HCT116 (cell line): ENCODE measurements around the gene TPRG1L. TPM values are rescaled to one million over a fixed set of nuclear protein-coding genes. Genes with fewer than 3 reads are reported as not detected.

Source experiments
- ATAC-seq: fragments of 200-7000 bp; cut with Tn5 transposase; 2 replicates; pipeline ENCODE4 v1.9.1; 2020; ENCODE audit warnings: mild to moderate bottlenecking, moderate library complexity
- BruUV-seq: library from RNA; stranded (reverse); fragments of 400-500 nt; replicated peaks from 2 replicates; lab custom pipeline; 2021; lab: Mats Ljungman, UMichigan
- CTCF ChIA-PET: fragments of 300-600 bp; sonication (Branson Sonifier 250); formaldehyde crosslinking; loops from one replicate; lab custom pipeline; 2021; ENCODE audit warnings: antibody characterized with exemption; lab: Charles Lee
- POLR2A ChIA-PET: fragments of 300-600, 350-600 bp; sonication (Branson Sonifier 250); formaldehyde crosslinking; loops from one replicate; lab custom pipeline; 2021; ENCODE audit warnings: antibody characterized with exemption; lab: Charles Lee
- RAD21 ChIA-PET, 2 experiments: fragments of 300-600 bp; sonication (Branson Sonifier 250); formaldehyde crosslinking; loops; one replicate each; lab custom pipeline; 2023; ENCODE audit warnings: low total read pairs in 2 of 2; ENCODE audit not compliant: uncharacterized antibody in 2 of 2, unreplicated experiment in 2 of 2, low non-redundant PET in 1 of 2; lab: Charles Lee
- DNase-seq: peaks from one replicate; pipeline ENCODE4 v3.0.0-alpha.2; 2010; ENCODE audit warnings: low read depth, low spot score
- H2AFZ ChIP-seq: fragments of 200-600 bp; shearing (Covaris generic), sonication (generic); 2 replicates; pipeline ENCODE4 v1.6.1; 2017; ENCODE audit warnings: low read depth, mixed run types, mixed read lengths, antibody characterized with exemption, low read length; ENCODE audit not compliant: poor library complexity, severe bottlenecking
- H3K27ac ChIP-seq: 2 replicates; pipeline ENCODE4 v1.5.1; 2012; ENCODE audit warnings: low read depth, low read length
- H3K27me3 ChIP-seq: fragments of 200-600 bp; sonication (generic); 2 replicates; pipeline ENCODE4 v1.6.1; 2016; ENCODE audit warnings: mixed run types, low read length, mixed read lengths; ENCODE audit not compliant: insufficient read depth
- H3K36me3 ChIP-seq, 2 experiments: fragments of 200-500 bp in 1 of 2; fragments of 200-600 bp in 1 of 2; sonication (Bioruptor generic) in 1 of 2; sonication (generic) in 1 of 2; 2 replicates each; pipeline versions ENCODE4 v1.5.1 to v1.6.1; 2014 to 2016; ENCODE audit warnings: low read length in 2 of 2, inconsistent platforms in 1 of 2, mixed read lengths in 1 of 2, mixed run types in 1 of 2; ENCODE audit not compliant: insufficient read depth in 2 of 2, control insufficient read depth in 1 of 2
- H3K4me1 ChIP-seq, 2 experiments: fragments of 200-600 bp in 1 of 2; sonication (generic) in 1 of 2; 2 replicates each; pipeline versions ENCODE4 v1.5.1 to v1.6.1; 2012 to 2017; ENCODE audit warnings: low read length in 2 of 2, inconsistent platforms in 1 of 2, mild to moderate bottlenecking in 1 of 2, mixed read lengths in 1 of 2, mixed run types in 1 of 2, moderate library complexity in 1 of 2; ENCODE audit not compliant: insufficient read depth in 2 of 2, control insufficient read depth in 1 of 2
- H3K4me2 ChIP-seq: fragments of 200-600 bp; sonication (generic); 2 replicates; pipeline ENCODE4 v1.6.1; 2017; ENCODE audit warnings: mixed run types, low read length, mixed read lengths
- H3K4me3 ChIP-seq, 2 experiments: fragments of 200-600 bp in 1 of 2; sonication (generic) in 1 of 2; replicated peaks in 1 of 2; 2 replicates each; pipeline ENCODE4 v1.5.1; 2011 to 2016; ENCODE audit warnings: low read length in 2 of 2, control low read depth in 1 of 2, low read depth in 1 of 2, mild to moderate bottlenecking in 1 of 2, mixed read lengths in 1 of 2, mixed run types in 1 of 2
- H3K79me2 ChIP-seq: fragments of 200-600 bp; sonication (generic); 2 replicates; pipeline ENCODE4 v1.6.1; 2017; ENCODE audit warnings: mild to moderate bottlenecking, mixed run types, low read length, moderate library complexity, mixed read lengths; ENCODE audit not compliant: insufficient read depth
- H3K9ac ChIP-seq: fragments of 200-600 bp; sonication (generic); 2 replicates; pipeline ENCODE4 v1.6.1; 2016; ENCODE audit warnings: low read length, mixed read lengths
- H3K9me2 ChIP-seq: fragments of 200-600 bp; sonication (generic), shearing (Covaris generic); 2 replicates; pipeline ENCODE4 v1.6.1; 2017; ENCODE audit warnings: mixed run types, mild to moderate bottlenecking, moderate library complexity; ENCODE audit not compliant: insufficient read depth
- H3K9me3 ChIP-seq, 2 experiments: fragments of 200-500 bp in 1 of 2; fragments of 200-600 bp in 1 of 2; sonication (Bioruptor generic) in 1 of 2; sonication (generic) in 1 of 2; 2 replicates each; pipeline ENCODE4 v1.6.1; 2014 to 2017; ENCODE audit warnings: low read length in 2 of 2, mixed read lengths in 2 of 2, inconsistent platforms in 1 of 2, low read depth in 1 of 2, mild to moderate bottlenecking in 1 of 2, mixed run types in 1 of 2, moderate library complexity in 1 of 2; ENCODE audit not compliant: control insufficient read depth in 1 of 2, insufficient read depth in 1 of 2
- H4K20me1 ChIP-seq: fragments of 200-600 bp; sonication (generic), shearing (Covaris generic); 2 replicates; pipeline ENCODE4 v1.6.1; 2017; ENCODE audit warnings: mixed run types, mild to moderate bottlenecking, moderate library complexity; ENCODE audit not compliant: insufficient read depth
- CBX3 ChIP-seq: IDR thresholded peaks from 2 replicates; pipeline ENCODE4 v1.6.1; 2012; ENCODE audit warnings: low read depth
- CEBPB ChIP-seq: IDR thresholded peaks from 2 replicates; pipeline ENCODE4 v1.6.1; 2012; ENCODE audit warnings: low read depth
- CTCF ChIP-seq, 3 experiments: fragments of 200-600 bp in 1 of 3; sonication (generic) in 1 of 3; IDR thresholded peaks in 2 of 3; conservative IDR thresholded peaks in 1 of 3; 2 replicates each; pipeline ENCODE4 v1.5.1; 2012 to 2017; ENCODE audit warnings: low read depth in 2 of 3, low read length in 2 of 3, antibody characterized with exemption in 1 of 3, borderline replicate concordance in 1 of 3, control low read depth in 1 of 3, mild to moderate bottlenecking in 1 of 3, mixed read lengths in 1 of 3, mixed run types in 1 of 3, moderate library complexity in 1 of 3; ENCODE audit not compliant: insufficient read depth in 1 of 3
- EGR1 ChIP-seq: IDR thresholded peaks from 2 replicates; pipeline ENCODE4 v1.6.1; 2012; ENCODE audit warnings: low read depth
- ELF1 ChIP-seq: IDR thresholded peaks from 2 replicates; pipeline ENCODE4 v1.6.1; 2012; ENCODE audit warnings: low read depth, borderline replicate concordance
- EZH2 ChIP-seq: fragments of 200-600 bp; sonication (generic); IDR thresholded peaks from 2 replicates; pipeline ENCODE4 v1.6.1; 2017; ENCODE audit warnings: antibody characterized with exemption, mixed run types
- EZH2phosphoT487 ChIP-seq: fragments of 200-600 bp; IDR thresholded peaks from 2 replicates; pipeline ENCODE4 v1.6.1; 2018; ENCODE audit warnings: antibody characterized with exemption, borderline replicate concordance
- FOSL1 ChIP-seq: IDR thresholded peaks from 2 replicates; pipeline ENCODE4 v1.6.1; 2012; ENCODE audit warnings: low read depth
- MAX ChIP-seq: IDR thresholded peaks from 2 replicates; pipeline ENCODE4 v1.6.1; 2012
- POLR2A ChIP-seq: IDR thresholded peaks from 2 replicates; pipeline ENCODE4 v1.7.0; 2011; ENCODE audit warnings: borderline replicate concordance; ENCODE audit not compliant: insufficient read depth, insufficient read length; ENCODE audit errors: extremely low read depth
- POLR2AphosphoS5 ChIP-seq: IDR thresholded peaks from 2 replicates; pipeline ENCODE4 v1.6.1; 2011; ENCODE audit warnings: mild to moderate bottlenecking, low read depth, low read length, moderate library complexity
- RAD21 ChIP-seq: IDR thresholded peaks from 2 replicates; pipeline ENCODE4 v1.6.1; 2012; ENCODE audit warnings: low read depth, mild to moderate bottlenecking
- SIN3A ChIP-seq: IDR thresholded peaks from 2 replicates; pipeline ENCODE4 v1.6.1; 2012; ENCODE audit warnings: low read depth
- SP1 ChIP-seq: IDR thresholded peaks from 2 replicates; pipeline ENCODE4 v1.6.1; 2012; ENCODE audit warnings: low read depth
- SRF ChIP-seq: IDR thresholded peaks from 2 replicates; pipeline ENCODE4 v1.6.1; 2012; ENCODE audit warnings: low read depth
- TCF7L2 ChIP-seq: IDR thresholded peaks from 2 replicates; pipeline ENCODE4 v1.7.0; 2011; ENCODE audit warnings: borderline replicate concordance, inconsistent platforms; ENCODE audit not compliant: insufficient read depth, insufficient read length; ENCODE audit errors: extremely low read depth
- ZFX ChIP-seq: fragments of 450-650 bp; IDR thresholded peaks from 2 replicates; pipeline ENCODE4 v1.6.1; 2017
- ZNF274 ChIP-seq: fragments of 200-500 bp; sonication (Bioruptor generic); IDR thresholded peaks from 2 replicates; pipeline ENCODE4 v1.6.1; 2014; ENCODE audit warnings: mild to moderate bottlenecking, low read depth, low read length, inconsistent platforms
- intact Hi-C: fragments of 100-400 bp; cut with micrococcal nuclease; formaldehyde crosslinking; loops from 2 replicates; pipeline ENCODE4 v1.10.0; 2022
- total RNA-seq: library from RNA; stranded (reverse); gene quantifications from one replicate; pipeline ENCODE4 v1.2.1, GENCODE V29; 2021; ENCODE audit not compliant: unreplicated experiment
- TF ChIP-seq, protein P1 (sequence below): IDR thresholded peaks from 2 replicates; pipeline ENCODE4 v1.6.1; 2012; ENCODE audit warnings: low read depth

Gene TPRG1L
- total RNA-seq, 1 experiment from 2014 or later, result 25.6 TPM

- ATAC-seq (no peak), DNase-seq (no peak)
- TF ChIP-seq FOSL1 (no peak), EZH2 (no peak), POLR2A (no peak), ZNF274 (no peak), CBX3 (no peak), SP1 (no peak), ELF1 (no peak), RAD21 (no peak), CTCF (IDR thresholded peaks at IDR 0.05 in 2 of 3, conservative IDR thresholded peaks at IDR 0.05 in 1 of 3; ENCODE audit: borderline replicate concordance in 1 of 3, insufficient read depth in 1 of 3, low read depth in 2 of 3, low read length in 2 of 3) (no peak), SRF (no peak), EGR1 (no peak), CEBPB (no peak), MAX (no peak), SIN3A (no peak), POLR2AphosphoS5 (no peak), TCF7L2 (no peak), EZH2phosphoT487 (no peak), ZFX (no peak)
- TF ChIP-seq, protein P1, sequence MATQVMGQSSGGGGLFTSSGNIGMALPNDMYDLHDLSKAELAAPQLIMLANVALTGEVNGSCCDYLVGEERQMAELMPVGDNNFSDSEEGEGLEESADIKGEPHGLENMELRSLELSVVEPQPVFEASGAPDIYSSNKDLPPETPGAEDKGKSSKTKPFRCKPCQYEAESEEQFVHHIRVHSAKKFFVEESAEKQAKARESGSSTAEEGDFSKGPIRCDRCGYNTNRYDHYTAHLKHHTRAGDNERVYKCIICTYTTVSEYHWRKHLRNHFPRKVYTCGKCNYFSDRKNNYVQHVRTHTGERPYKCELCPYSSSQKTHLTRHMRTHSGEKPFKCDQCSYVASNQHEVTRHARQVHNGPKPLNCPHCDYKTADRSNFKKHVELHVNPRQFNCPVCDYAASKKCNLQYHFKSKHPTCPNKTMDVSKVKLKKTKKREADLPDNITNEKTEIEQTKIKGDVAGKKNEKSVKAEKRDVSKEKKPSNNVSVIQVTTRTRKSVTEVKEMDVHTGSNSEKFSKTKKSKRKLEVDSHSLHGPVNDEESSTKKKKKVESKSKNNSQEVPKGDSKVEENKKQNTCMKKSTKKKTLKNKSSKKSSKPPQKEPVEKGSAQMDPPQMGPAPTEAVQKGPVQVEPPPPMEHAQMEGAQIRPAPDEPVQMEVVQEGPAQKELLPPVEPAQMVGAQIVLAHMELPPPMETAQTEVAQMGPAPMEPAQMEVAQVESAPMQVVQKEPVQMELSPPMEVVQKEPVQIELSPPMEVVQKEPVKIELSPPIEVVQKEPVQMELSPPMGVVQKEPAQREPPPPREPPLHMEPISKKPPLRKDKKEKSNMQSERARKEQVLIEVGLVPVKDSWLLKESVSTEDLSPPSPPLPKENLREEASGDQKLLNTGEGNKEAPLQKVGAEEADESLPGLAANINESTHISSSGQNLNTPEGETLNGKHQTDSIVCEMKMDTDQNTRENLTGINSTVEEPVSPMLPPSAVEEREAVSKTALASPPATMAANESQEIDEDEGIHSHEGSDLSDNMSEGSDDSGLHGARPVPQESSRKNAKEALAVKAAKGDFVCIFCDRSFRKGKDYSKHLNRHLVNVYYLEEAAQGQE, result no peak
- ChIA-PET POLR2A (no interaction called here), CTCF (no interaction called here), RAD21 (no interaction called here)
- Histone ChIP-seq H3K9me3 (no peaks in the 10 kb centered on the region), H3K4me3 (no peak overlapping the region), H3K4me1 (peaks cover 22 to 40% of the 10 kb centered on the region in 2 experiments), H3K9me2 (no peaks in the 10 kb centered on the region), H3K27me3 (no peaks in the 10 kb centered on the region), H3K79me2 (peaks cover 22% of the 10 kb centered on the region), H4K20me1 (no peaks in the 10 kb centered on the region; the same call in 1 of the 2 replicates), H3K4me2 (no peak overlapping the region), H3K36me3 (no peaks in the 10 kb centered on the region), H3K27ac (no peak overlapping the region), H2AFZ (no peak overlapping the region), H3K9ac (no peak overlapping the region)
- no TSS peak for BruUV-seq
- intact Hi-C loops, result no loop called here
These were observed 53.7 kb downstream of the TPRG1L start for GRCh38 chr1:3678361-3679097.
